ENCODE measurements around the gene MPHOSPH6.
"Not testable (repeated sequence)": the region's sequence is repeated elsewhere in the genome, so short reads cannot be mapped to it uniquely, and the experiment has no call there.

MPHOSPH6 gene

GRCh38 chr16:82135844-82136243 lies 34.2 kb downstream of the MPHOSPH6 start:
- DNase-seq (ENCODE audit: low read depth), result no peak

GRCh38 chr16:82134846-82135245 lies 35.2 kb downstream of the MPHOSPH6 start:
- no peak for DNase-seq (ENCODE audit: low read depth)
- H3K4me3 ChIP-seq (ENCODE audit: low read depth, low read length), result no peak overlapping the region

More at GRCh38 chr16:82135844-82136243, 34.2 kb downstream of the MPHOSPH6 start:
- no peak overlapping the region for H3K4me3 ChIP-seq (ENCODE audit: low read depth, low read length)

GRCh38 chr16:82133798-82134197 lies 36.2 kb downstream of the MPHOSPH6 start:
- DNase-seq (ENCODE audit: low read depth), result no peak
- H3K4me3 ChIP-seq (ENCODE audit: low read depth, low read length), result no peak overlapping the region

GRCh38 chr16:82129881-82130280 lies 40.1 kb downstream of the MPHOSPH6 start:
- DNase-seq (ENCODE audit: low read depth), result no peak
- no peak overlapping the region for H3K4me3 ChIP-seq (ENCODE audit: low read depth, low read length)

- no peak for DNase-seq (ENCODE audit: low read depth)
- no peak overlapping the region for H3K4me3 ChIP-seq (ENCODE audit: low read depth, low read length)
Measured at GRCh38 chr16:82124651-82125050, 45.4 kb downstream of the MPHOSPH6 start.

GRCh38 chr16:82119405-82119804 lies 50.6 kb downstream of the MPHOSPH6 start:
- no peak overlapping the region for H3K4me3 ChIP-seq (ENCODE audit: low read depth, low read length)
- DNase-seq (ENCODE audit: low read depth), result no peak

- H3K4me3 ChIP-seq (ENCODE audit: low read depth, low read length), result no peak overlapping the region
- no peak for DNase-seq (ENCODE audit: low read depth)
Measured at GRCh38 chr16:82118749-82119148, 51.3 kb downstream of the MPHOSPH6 start.

- H3K4me3 ChIP-seq (ENCODE audit: low read depth, low read length), result no peak overlapping the region
- DNase-seq (ENCODE audit: low read depth), result no peak
Measured at GRCh38 chr16:82116535-82116934, 53.5 kb downstream of the MPHOSPH6 start.

- no peak overlapping the region for H3K4me3 ChIP-seq (ENCODE audit: low read depth, low read length)
- DNase-seq (ENCODE audit: low read depth), result no peak
Measured at GRCh38 chr16:82113741-82114140, 56.3 kb downstream of the MPHOSPH6 start.

GRCh38 chr16:82111944-82112343 lies 58.1 kb downstream of the MPHOSPH6 start:
- DNase-seq (ENCODE audit: low read depth), result no peak
- no peak overlapping the region for H3K4me3 ChIP-seq (ENCODE audit: low read depth, low read length)

- H3K4me3 ChIP-seq (ENCODE audit: low read depth, low read length); DNase-seq (ENCODE audit: low read depth): not testable (repeated sequence)
Measured at GRCh38 chr16:82109266-82109665, 60.8 kb downstream of the MPHOSPH6 start.

- DNase-seq (ENCODE audit: low read depth), result no peak
Measured at GRCh38 chr16:82108774-82109173, 61.2 kb downstream of the MPHOSPH6 start.

GRCh38 chr16:82108100-82108499 lies 61.9 kb downstream of the MPHOSPH6 start:
- no peak for DNase-seq (ENCODE audit: low read depth)
- no peak overlapping the region for H3K4me3 ChIP-seq (ENCODE audit: low read depth, low read length)

More at GRCh38 chr16:82108774-82109173, 61.2 kb downstream of the MPHOSPH6 start:
- no peak overlapping the region for H3K4me3 ChIP-seq (ENCODE audit: low read depth, low read length)

GRCh38 chr16:82105107-82105506 lies 64.9 kb downstream of the MPHOSPH6 start:
- H3K4me3 ChIP-seq (ENCODE audit: low read depth, low read length), result no peak overlapping the region

More at GRCh38 chr16:82105107-82105506, 64.9 kb downstream of the MPHOSPH6 start:
- DNase-seq (ENCODE audit: low read depth), result no peak

All from skeletal muscle cell (primary cell).